Epithelial cell of esophagus (primary cell): ENCODE results near the gene ATRAID.

Experiments used
- DNase-seq: peaks from one replicate; pipeline ENCODE4 v3.0.0; 2010; ENCODE audit warnings: low read depth
- H3K4me3 ChIP-seq: 2 replicates; pipeline ENCODE4 v1.5.1; 2011; ENCODE audit warnings: mild to moderate bottlenecking, low read length, control low read depth
- TF ChIP-seq, protein P1 (sequence below): IDR thresholded peaks from 2 replicates; pipeline ENCODE4 v1.5.1; 2011; ENCODE audit warnings: low read depth, mild to moderate bottlenecking, low read length, control low read depth, inconsistent platforms; ENCODE audit not compliant: insufficient read depth; ENCODE audit errors: missing control alignments

The ATRAID gene

DNA sequence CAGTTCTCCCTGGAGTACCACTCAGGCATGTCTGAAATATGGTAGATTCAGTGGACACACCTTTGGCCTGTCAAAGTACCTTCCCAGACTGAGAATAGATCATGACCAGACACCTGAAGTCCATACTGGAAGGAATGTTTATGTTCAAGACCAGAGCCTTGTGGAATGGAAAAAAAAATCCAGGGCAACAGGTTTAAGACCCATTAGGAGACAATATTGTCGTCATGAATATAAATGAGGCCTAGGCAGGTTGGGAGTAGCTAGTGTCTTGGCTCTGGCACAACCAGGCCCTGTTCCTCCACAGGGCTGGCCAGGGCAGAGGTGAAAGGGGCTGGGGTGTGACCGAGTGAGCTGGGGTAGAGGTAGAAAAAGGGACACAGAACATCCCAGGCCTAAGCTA is 13.2 kb upstream of the ATRAID start:
- TF ChIP-seq, protein P1, sequence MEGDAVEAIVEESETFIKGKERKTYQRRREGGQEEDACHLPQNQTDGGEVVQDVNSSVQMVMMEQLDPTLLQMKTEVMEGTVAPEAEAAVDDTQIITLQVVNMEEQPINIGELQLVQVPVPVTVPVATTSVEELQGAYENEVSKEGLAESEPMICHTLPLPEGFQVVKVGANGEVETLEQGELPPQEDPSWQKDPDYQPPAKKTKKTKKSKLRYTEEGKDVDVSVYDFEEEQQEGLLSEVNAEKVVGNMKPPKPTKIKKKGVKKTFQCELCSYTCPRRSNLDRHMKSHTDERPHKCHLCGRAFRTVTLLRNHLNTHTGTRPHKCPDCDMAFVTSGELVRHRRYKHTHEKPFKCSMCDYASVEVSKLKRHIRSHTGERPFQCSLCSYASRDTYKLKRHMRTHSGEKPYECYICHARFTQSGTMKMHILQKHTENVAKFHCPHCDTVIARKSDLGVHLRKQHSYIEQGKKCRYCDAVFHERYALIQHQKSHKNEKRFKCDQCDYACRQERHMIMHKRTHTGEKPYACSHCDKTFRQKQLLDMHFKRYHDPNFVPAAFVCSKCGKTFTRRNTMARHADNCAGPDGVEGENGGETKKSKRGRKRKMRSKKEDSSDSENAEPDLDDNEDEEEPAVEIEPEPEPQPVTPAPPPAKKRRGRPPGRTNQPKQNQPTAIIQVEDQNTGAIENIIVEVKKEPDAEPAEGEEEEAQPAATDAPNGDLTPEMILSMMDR: no peak
- DNase-seq: no peak
- no peak overlapping the region for H3K4me3 ChIP-seq

DNA sequence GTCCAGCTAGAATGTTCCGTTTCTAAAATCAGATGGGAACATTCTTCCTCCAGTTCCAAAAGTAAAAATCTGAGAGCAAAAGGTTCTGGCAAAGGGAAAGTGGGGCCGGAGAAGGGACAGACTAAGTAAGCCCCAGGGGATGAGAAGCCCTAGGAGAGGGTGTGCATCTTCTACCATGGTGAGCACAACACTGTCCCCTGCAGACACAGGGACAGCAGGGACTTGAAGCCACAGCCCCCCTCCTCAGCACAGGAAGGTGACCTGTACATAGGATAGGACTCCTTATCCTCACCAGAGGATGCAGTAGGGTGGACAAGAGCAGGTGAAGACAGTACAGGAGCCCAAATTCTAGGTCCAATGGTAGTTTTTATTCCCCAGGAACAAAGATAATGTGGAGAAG is 12.6 kb upstream of the ATRAID start:
- TF ChIP-seq, protein P1: no peak
- no peak for DNase-seq
- H3K4me3 ChIP-seq: no peak overlapping the region

DNA sequence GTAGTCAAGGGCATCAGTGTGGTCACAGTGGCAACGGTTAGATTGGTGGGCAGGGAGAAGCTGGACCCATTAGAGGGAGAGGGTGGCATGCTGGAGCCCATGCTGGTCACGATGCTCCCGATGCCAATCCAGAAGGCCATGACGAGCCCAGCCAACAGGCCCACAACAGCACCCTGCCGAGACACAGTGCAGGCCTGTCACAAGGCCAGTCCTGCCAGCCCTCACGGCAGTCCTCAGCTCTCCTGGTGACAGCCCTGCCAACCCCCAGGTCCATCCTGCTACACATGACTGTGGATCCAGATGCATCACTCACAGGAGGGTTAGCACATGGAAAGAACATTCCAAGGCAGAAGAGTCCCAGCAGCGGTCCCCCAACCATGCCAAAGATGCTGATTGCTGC is 10.2 kb upstream of the ATRAID start:
- DNase-seq: no peak
- TF ChIP-seq, protein P1: no peak
- H3K4me3 ChIP-seq: no peak overlapping the region

DNA sequence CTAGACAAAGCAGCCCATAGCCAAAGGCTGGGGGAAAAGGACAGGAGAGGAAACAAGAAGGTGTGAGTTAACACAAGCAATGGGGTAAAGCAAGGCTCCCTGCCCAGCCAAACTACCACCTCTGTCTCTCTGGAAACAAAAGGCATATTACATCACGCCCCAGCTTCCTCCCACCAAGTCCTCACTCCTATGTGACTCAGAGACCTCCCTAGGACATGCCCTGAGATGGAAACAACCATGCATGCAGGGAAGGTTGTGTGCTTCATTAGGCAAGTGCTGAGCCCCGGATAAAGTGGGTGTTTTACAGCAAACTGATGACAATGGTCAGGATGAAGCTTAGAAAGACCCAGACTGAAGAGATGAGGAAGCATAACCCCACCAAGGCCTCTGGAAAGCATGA is 9.0 kb upstream of the ATRAID start:
- no peak overlapping the region for H3K4me3 ChIP-seq
- DNase-seq: peak; percentile 62
- TF ChIP-seq, protein P1: no peak

DNA sequence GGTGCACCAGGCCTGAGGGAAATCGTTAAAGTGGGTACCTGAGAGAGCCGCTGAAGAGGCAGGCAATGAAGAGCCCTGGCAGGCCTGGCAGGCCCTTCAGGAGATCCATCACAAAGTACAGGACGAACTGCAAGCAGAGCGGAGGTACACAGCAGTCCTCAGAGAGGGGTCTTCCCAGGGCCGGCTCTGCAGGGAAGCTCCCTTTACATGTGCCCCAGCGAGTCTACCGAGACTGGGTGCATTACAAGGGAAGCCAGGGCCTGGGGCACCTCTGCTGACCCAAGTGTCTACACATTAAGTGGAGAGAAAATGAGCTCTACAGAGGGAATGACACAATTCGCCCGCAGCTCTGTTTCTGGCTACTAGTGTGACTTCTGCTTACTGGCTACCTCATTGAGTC is 8.1 kb upstream of the ATRAID start:
- H3K4me3 ChIP-seq: no peak overlapping the region
- no peak for DNase-seq
- TF ChIP-seq, protein P1: no peak

DNA sequence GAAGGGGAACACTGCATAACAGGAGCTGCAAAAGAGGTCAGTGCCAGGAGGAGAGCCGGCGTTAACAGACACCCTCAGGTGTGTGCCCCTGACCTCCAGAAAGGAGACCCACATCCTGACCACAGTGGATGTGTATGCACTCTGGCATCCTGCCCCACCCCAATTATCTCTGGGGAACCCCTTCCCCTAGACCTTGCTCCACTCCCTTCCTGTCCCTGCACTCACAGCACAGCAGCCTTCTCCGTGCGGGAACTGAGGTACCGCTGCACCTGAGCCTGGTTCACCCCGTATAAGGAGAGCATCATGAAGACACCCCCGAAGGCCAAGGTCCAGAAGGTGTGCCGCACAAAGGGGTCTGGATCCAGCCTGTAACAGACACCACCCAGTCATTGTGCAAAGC is 7.3 kb upstream of the ATRAID start:
- no peak for DNase-seq
- no peak overlapping the region for H3K4me3 ChIP-seq
- TF ChIP-seq, protein P1: no peak

DNA sequence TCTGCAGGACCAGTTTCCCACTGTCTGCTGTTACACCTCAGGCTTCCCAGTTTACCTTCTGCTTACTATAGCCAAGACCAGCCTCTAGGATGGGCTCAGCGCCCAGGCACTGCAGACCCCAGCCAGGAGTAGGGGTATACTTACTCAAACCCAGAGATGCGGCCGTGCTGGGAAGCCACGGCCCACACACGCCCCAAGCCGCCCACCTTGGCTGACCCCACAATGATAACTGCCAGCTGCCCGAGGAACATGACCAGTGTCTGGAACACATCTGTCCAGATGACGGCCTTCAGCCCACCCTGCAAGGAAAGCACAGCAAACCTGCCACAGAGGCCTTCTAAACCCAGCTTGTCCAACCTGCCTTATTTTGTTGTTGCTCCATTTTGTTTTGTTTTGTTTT is 6.6 kb upstream of the ATRAID start:
- H3K4me3 ChIP-seq: no peak overlapping the region
- TF ChIP-seq, protein P1: no peak
- no peak for DNase-seq
